CD4-positive, alpha-beta T cell (primary cell): ENCODE results near the gene RSU1. TPM values are rescaled to one million over a fixed set of nuclear protein-coding genes. Genes with fewer than 3 reads are reported as not detected.

Source experiments
- ATAC-seq: fragments of 200-7000 bp; cut with Tn5 transposase; one replicate; pipeline ENCODE4 v1.10.0; 2022; ENCODE audit warnings: mild to moderate bottlenecking; ENCODE audit not compliant: poor library complexity
- CTCF ChIA-PET: fragments of 350-600 bp; sonication (Branson Sonifier 250); formaldehyde crosslinking; loops from one replicate; lab custom pipeline; 2021; ENCODE audit warnings: antibody characterized with exemption, inconsistent platforms; lab: Charles Lee
- POLR2A ChIA-PET: fragments of 350-600 bp; sonication (Branson Sonifier 250); formaldehyde crosslinking; loops from one replicate; lab custom pipeline; 2021; ENCODE audit warnings: antibody characterized with exemption, inconsistent platforms; lab: Charles Lee
- DNase-seq, 14 experiments: peaks; one replicate each; pipeline ENCODE4 v3.0.0-alpha.2; 2013 to 2020; ENCODE audit warnings: mixed read lengths in 2 of 14
- H3K27ac ChIP-seq, 2 donors: one replicate each; pipeline versions ENCODE4 v1.5.1 to v1.7.0; 2013; ENCODE audit warnings: low read length in 2 of 2, low read depth in 1 of 2, mild to moderate bottlenecking in 1 of 2
- H3K27me3 ChIP-seq, 2 experiments: 1 replicate in 1 of 2; 2 replicates in 1 of 2; pipeline versions ENCODE4 v1.6.1 to v1.7.0; 2013; ENCODE audit warnings: low read length in 2 of 2, control low read depth in 1 of 2, mild to moderate bottlenecking in 1 of 2, moderate library complexity in 1 of 2; ENCODE audit not compliant: insufficient read depth in 2 of 2, control insufficient read depth in 1 of 2
- H3K36me3 ChIP-seq: one replicate; pipeline ENCODE4 v1.6.1; 2013; ENCODE audit warnings: low read length, control low read depth; ENCODE audit not compliant: insufficient read depth
- H3K4me1 ChIP-seq: one replicate; pipeline ENCODE4 v1.6.1; 2013; ENCODE audit warnings: low read length, control low read depth; ENCODE audit not compliant: insufficient read depth
- H3K4me3 ChIP-seq: one replicate; pipeline ENCODE4 v1.5.1; 2013; ENCODE audit warnings: mild to moderate bottlenecking, low read length, moderate library complexity
- H3K9me3 ChIP-seq, 2 experiments: 1 replicate in 1 of 2; 2 replicates in 1 of 2; pipeline versions ENCODE4 v1.6.1 to v1.7.0; 2013; ENCODE audit warnings: low read length in 2 of 2, mild to moderate bottlenecking in 2 of 2, control low read depth in 1 of 2, moderate library complexity in 1 of 2; ENCODE audit not compliant: control insufficient read depth in 1 of 2, insufficient read depth in 1 of 2
- H3K27ac Mint-ChIP-seq: one replicate; pipeline ENCODE4 v1.8.0; 2020; ENCODE audit warnings: mixed read lengths
- H3K27me3 Mint-ChIP-seq: one replicate; pipeline ENCODE4 v1.8.0; 2021; ENCODE audit warnings: mixed read lengths
- H3K36me3 Mint-ChIP-seq: one replicate; pipeline ENCODE4 v1.8.0; 2021; ENCODE audit warnings: low read depth, mixed read lengths
- H3K4me1 Mint-ChIP-seq: one replicate; pipeline ENCODE4 v1.8.0; 2021; ENCODE audit warnings: low read depth, mixed read lengths
- H3K4me3 Mint-ChIP-seq: one replicate; pipeline ENCODE4 v1.8.0; 2020; ENCODE audit warnings: mild to moderate bottlenecking, mixed read lengths
- H3K9me3 Mint-ChIP-seq: one replicate; pipeline ENCODE4 v1.8.0; 2020; ENCODE audit warnings: mixed read lengths
- CTCF ChIP-seq: fragments of 200-600 bp; IDR thresholded peaks from one replicate; pipeline ENCODE4 v1.8.0; 2022; ENCODE audit warnings: antibody characterized with exemption, mild to moderate bottlenecking
- intact Hi-C, 2 experiments: fragments of 100-400 bp; cut with DNase I in 1 of 2; cut with micrococcal nuclease in 1 of 2; formaldehyde crosslinking; loops; one replicate each; pipeline versions ENCODE4 v1.15.1 to v1.9.0; 2023 to 2025; cut with DNase I, micrococcal nuclease
- total RNA-seq, 174 experiments: library from RNA in 2 of 174; stranded (reverse) in 2 of 174; gene quantifications; one replicate each; pipeline ENCODE4 v1.2.3 and lab custom pipeline; 2021 to 2026

RSU1 gene
- total RNA-seq, 2 experiments from 2014 or later, result 26.2 to 28.8 TPM

DNA sequence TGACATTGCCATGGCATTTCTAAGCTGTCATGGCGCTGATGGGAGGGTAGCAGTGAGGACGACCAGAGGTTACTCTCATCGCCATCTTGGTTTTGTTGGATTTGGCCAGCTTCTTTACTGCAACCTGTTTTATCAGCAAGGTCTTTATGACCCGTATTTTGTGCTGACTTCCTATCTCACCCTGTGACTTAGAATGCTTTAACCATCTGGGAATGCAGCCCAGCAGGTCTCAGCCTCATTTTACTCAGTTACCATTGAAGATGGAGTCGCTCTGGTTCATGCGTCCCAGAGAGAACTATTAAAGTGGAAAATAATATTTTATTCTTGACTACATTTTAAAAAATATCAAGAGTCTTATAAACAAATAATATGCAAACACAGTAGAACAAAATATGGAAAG lies 131.7 kb downstream of the RSU1 start:
- no peaks in the 10 kb centered on the region for H3K9me3 Mint-ChIP-seq
- Histone ChIP-seq H3K4me3 (no peak overlapping the region), H3K4me1 (no peaks in the 10 kb centered on the region), H3K9me3 (no peaks in the 10 kb centered on the region), H3K36me3 (peaks cover 5% of the 10 kb centered on the region), H3K27ac (no peak overlapping the region), H3K27me3 (no peaks in the 10 kb centered on the region)
- no peak overlapping the region for H3K4me3 Mint-ChIP-seq
- H3K27me3 Mint-ChIP-seq, result no peaks in the 10 kb centered on the region
- no peak for TF ChIP-seq CTCF
- H3K27ac Mint-ChIP-seq, result no peak overlapping the region
- CTCF ChIA-PET, result no interaction called here
- DNase-seq (no peak), ATAC-seq (no peak)
- no peaks in the 10 kb centered on the region for H3K4me1 Mint-ChIP-seq
- POLR2A ChIA-PET, result no interaction called here
- intact Hi-C loops, result loop anchor here in 1 of 2 experiments (10.0 kb wide), 1 partner anchor 59 kb away; no protein-coding TSS in a partner anchor
- peaks cover 69% of the 10 kb centered on the region for H3K36me3 Mint-ChIP-seq

GRCh38 chr10:16681521-16681920 lies 135.7 kb downstream of the RSU1 start:
- intact Hi-C loops, result loop anchor here in 1 of 2 experiments (10.0 kb wide), 1 partner anchor 63 kb away; no protein-coding TSS in a partner anchor
- Mint-ChIP-seq H3K36me3 (peaks cover 74% of the 10 kb centered on the region), H3K4me3 (no peak overlapping the region), H3K27me3 (no peaks in the 10 kb centered on the region), H3K4me1 (no peaks in the 10 kb centered on the region), H3K27ac (no peak overlapping the region), H3K9me3 (peaks cover 5% of the 10 kb centered on the region)
- no peaks in the 10 kb centered on the region for H3K9me3 ChIP-seq
- no peaks in the 10 kb centered on the region for H3K27me3 ChIP-seq
- no peak for ATAC-seq
- H3K4me3 ChIP-seq, result no peak overlapping the region
- CTCF ChIA-PET, result no interaction called here
- no peaks in the 10 kb centered on the region for H3K4me1 ChIP-seq
- H3K36me3 ChIP-seq, result peaks cover 5% of the 10 kb centered on the region
- POLR2A ChIA-PET, result no interaction called here
- no peak overlapping the region for H3K27ac ChIP-seq
- TF ChIP-seq CTCF, result no peak
- DNase-seq, result no peak

- Histone ChIP-seq H3K27ac (no peak overlapping the region), H3K36me3 (peaks cover 7% of the 10 kb centered on the region), H3K27me3 (no peaks in the 10 kb centered on the region), H3K4me3 (no peak overlapping the region), H3K9me3 (no peaks in the 10 kb centered on the region), H3K4me1 (no peaks in the 10 kb centered on the region)
- Mint-ChIP-seq H3K4me1 (no peaks in the 10 kb centered on the region), H3K36me3 (peaks cover 83% of the 10 kb centered on the region), H3K27me3 (no peaks in the 10 kb centered on the region), H3K27ac (no peak overlapping the region), H3K9me3 (peaks cover 5% of the 10 kb centered on the region), H3K4me3 (no peak overlapping the region)
- ATAC-seq, result no peak
- ChIA-PET CTCF (no interaction called here), POLR2A (no interaction called here)
- TF ChIP-seq CTCF, result no peak
- intact Hi-C loops, result no loop called here
- DNase-seq, result no peak
These were observed 137.7 kb downstream of the RSU1 start for GRCh38 chr10:16679511-16679910.
